ENCODE data around the gene RFT1.

Gene RFT1

DNA sequence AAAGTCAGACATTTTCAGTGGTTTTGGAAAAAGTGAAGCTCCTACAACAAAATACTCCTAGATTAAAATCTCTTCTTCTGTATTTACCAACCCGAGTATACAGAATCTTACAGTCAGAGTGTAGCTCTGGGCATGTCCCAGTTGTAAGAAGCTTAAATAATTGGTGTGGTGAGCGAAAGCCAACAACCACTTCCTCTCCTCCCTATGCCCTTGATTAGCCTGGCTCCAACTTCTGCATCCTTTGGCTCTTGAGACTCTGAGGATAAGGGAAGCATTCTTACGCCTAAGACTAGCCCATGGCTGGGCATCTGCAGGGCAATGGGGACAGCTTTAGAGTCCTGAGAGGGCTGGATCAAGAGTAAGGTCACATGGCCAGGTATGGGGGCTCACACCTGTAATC lies 25.5 kb downstream of the RFT1 start:
- Histone ChIP-seq H3K36me3 (peaks cover 21 to 82% (median 48%) of the 10 kb centered on the region in 3 donors), H3K27ac (no peak overlapping the region), H3K9me3 (no peaks in the 10 kb centered on the region), H3K4me3 (no peak overlapping the region), H3K4me1 (no peaks in the 10 kb centered on the region), H3K27me3 (no peaks in the 10 kb centered on the region)
- DNase-seq, result no peak
- intact Hi-C loops (cut with DNase I; ENCODE audit: low total_unique reads), result no loop called here
- TF ChIP-seq, protein P1, sequence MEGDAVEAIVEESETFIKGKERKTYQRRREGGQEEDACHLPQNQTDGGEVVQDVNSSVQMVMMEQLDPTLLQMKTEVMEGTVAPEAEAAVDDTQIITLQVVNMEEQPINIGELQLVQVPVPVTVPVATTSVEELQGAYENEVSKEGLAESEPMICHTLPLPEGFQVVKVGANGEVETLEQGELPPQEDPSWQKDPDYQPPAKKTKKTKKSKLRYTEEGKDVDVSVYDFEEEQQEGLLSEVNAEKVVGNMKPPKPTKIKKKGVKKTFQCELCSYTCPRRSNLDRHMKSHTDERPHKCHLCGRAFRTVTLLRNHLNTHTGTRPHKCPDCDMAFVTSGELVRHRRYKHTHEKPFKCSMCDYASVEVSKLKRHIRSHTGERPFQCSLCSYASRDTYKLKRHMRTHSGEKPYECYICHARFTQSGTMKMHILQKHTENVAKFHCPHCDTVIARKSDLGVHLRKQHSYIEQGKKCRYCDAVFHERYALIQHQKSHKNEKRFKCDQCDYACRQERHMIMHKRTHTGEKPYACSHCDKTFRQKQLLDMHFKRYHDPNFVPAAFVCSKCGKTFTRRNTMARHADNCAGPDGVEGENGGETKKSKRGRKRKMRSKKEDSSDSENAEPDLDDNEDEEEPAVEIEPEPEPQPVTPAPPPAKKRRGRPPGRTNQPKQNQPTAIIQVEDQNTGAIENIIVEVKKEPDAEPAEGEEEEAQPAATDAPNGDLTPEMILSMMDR (IDR thresholded peaks at IDR 0.05), result no peak

DNA sequence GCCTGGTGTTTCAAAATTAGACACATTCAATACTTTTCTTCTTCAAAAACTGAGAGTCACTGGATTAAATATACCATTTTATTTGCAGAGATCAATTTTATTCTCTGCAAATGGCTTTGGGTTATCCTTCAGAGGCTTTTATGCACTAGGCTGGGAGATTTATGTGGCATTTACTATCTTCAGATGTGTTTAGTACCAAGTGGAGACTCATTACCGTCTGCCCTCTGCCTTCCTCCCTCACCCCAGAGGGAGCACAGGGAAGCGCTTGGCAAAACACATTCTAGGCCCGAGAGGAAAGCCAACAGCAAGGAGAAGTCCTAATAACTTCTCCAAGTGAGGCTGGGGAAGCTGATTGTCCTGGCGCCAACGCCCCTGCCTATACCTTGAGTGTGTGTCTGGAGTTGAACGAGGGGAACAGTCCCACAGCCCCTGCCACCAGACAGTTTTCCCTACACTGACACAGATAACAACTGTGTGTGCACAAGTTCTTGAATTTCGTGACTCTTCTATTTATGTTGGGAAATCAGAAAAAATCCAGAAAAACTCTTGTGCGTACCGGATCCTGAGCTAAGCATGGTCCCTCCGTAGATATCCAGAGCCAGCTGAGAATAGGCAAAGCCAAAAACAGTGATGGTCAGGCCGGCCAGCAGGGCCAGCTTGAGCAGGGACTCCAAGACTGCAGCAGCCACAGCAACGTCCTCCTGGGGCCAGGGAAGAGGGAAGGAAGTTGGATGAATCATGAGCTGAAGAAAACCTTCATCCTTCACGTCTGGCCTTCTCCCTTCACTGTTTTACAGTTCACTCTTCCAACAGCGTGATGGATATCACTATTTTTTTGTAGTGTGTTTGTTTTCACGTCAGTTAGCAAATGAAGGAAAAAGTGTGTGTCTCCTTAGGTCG lies 26.6 kb downstream of the RFT1 start:
- no peaks in the 10 kb centered on the region for H3K9me3 ChIP-seq
- no peaks in the 10 kb centered on the region for H3K4me1 ChIP-seq
- no peaks in the 10 kb centered on the region for H3K27me3 ChIP-seq
- intact Hi-C loops (cut with DNase I; ENCODE audit: low total_unique reads), result no loop called here
- H3K36me3 ChIP-seq, result peaks cover 28 to 82% (median 47%) of the 10 kb centered on the region in 3 donors
- H3K27ac ChIP-seq, result no peak overlapping the region
- no peak for DNase-seq
- TF ChIP-seq, protein P1 (IDR thresholded peaks at IDR 0.05), result no peak
- H3K4me3 ChIP-seq, result no peak overlapping the region

DNA sequence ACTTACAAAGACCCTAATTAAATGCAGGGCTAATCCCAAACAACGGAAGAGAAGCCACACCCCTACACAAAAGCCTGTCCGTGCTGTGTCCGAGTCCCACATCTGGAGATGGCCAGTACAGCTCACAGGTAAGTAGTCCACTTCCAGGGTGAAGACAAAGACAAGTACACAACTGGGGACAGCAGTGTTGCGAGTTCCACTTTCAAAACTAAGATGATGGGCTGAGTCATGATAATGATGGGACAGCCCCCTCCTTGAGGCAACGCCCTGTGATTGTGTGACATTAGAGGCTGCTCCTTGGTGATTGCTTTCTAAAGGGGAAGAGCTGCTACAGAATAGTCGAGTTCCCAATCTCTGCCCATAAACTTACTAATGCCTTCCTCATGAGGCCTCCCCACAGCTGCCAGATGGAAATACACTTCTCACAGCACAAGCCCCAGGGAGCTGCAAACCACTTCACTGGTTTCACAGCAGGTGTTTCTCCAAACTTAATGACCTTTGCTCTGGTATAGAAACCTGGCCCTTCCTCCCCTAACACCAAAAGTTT lies 27.6 kb downstream of the RFT1 start:
- Histone ChIP-seq H3K4me3 (no peak overlapping the region), H3K27me3 (no peaks in the 10 kb centered on the region), H3K36me3 (peaks cover 31 to 86% (median 55%) of the 10 kb centered on the region in 3 donors), H3K4me1 (no peaks in the 10 kb centered on the region), H3K9me3 (no peaks in the 10 kb centered on the region), H3K27ac (no peak overlapping the region)
- intact Hi-C loops (cut with DNase I; ENCODE audit: low total_unique reads), result no loop called here
- DNase-seq, result no peak
- TF ChIP-seq, protein P1 (IDR thresholded peaks at IDR 0.05), result no peak

DNA sequence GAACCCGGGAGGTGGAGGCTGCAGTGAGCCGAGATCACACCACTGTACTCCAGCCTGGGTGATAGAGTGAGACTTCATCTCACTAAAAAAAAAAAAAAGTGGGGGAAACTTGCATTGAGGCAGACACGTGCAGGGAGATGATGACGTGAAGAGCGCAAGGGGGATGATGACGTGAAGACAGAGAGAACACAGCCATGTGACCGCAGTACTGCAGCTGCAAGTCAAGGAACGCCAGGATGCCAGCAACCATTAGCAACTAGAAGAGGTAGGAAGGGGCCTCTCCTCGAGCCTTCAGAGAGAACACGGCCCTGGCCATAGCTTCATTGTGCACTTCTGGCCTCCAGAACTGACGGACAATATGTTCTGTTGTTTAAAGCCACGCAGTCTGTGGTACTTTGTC lies 28.3 kb downstream of the RFT1 start:
- no peak overlapping the region for H3K27ac ChIP-seq
- H3K9me3 ChIP-seq, result no peaks in the 10 kb centered on the region
- intact Hi-C loops (cut with DNase I; ENCODE audit: low total_unique reads), result no loop called here
- DNase-seq, result no peak
- no peak overlapping the region for H3K4me3 ChIP-seq
- no peaks in the 10 kb centered on the region for H3K27me3 ChIP-seq
- H3K4me1 ChIP-seq, result no peaks in the 10 kb centered on the region
- TF ChIP-seq, protein P1 (IDR thresholded peaks at IDR 0.05), result no peak
- H3K36me3 ChIP-seq, result peaks cover 31 to 89% (median 58%) of the 10 kb centered on the region in 3 donors

DNA sequence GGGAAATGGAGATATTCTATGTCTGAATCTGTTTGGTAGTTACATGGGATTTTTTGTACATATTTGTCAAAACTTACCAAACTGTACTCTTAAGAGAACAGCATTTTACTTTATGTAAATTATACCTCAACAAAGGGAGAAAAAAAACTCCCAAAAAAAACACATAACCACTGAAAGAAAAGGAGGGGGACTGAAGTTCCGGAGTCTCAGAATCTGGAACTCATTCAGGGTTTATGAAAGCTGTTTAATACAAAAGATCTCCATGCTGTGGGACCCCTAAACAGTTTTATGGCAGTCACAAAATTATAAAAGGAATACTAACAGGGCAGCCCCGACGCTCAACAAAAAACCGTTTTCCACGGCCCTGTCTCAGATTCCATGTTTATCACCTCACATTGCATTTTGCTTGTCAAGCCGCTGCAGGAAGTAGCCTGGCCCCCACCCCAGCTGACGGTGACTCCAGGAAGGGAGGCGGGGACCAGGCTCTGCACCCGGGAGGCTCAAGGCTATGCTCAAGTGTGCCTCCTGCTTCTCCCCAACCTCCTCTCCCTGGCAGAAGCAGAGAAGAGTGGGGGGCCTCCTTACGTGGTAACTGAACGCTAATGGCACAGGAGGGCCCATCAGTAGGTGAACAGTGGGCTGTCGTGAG lies 29.3 kb downstream of the RFT1 start:
- intact Hi-C loops (cut with DNase I; ENCODE audit: low total_unique reads), result no loop called here
- DNase-seq, result no peak
- Histone ChIP-seq H3K4me1 (no peaks in the 10 kb centered on the region), H3K4me3 (no peak overlapping the region), H3K36me3 (peaks cover 31 to 87% (median 68%) of the 10 kb centered on the region in 3 donors), H3K27me3 (no peaks in the 10 kb centered on the region), H3K27ac (no peak overlapping the region), H3K9me3 (no peaks in the 10 kb centered on the region)
- TF ChIP-seq, protein P1 (IDR thresholded peaks at IDR 0.05), result no peak
